ENCODE measurements around the gene TNFRSF11A. TPM values are rescaled to one million over a fixed set of nuclear protein-coding genes. Genes with fewer than 3 reads are reported as not detected.

Gene TNFRSF11A
- total RNA-seq, 1 donor from 2014 or later, result 0.75 TPM

DNA sequence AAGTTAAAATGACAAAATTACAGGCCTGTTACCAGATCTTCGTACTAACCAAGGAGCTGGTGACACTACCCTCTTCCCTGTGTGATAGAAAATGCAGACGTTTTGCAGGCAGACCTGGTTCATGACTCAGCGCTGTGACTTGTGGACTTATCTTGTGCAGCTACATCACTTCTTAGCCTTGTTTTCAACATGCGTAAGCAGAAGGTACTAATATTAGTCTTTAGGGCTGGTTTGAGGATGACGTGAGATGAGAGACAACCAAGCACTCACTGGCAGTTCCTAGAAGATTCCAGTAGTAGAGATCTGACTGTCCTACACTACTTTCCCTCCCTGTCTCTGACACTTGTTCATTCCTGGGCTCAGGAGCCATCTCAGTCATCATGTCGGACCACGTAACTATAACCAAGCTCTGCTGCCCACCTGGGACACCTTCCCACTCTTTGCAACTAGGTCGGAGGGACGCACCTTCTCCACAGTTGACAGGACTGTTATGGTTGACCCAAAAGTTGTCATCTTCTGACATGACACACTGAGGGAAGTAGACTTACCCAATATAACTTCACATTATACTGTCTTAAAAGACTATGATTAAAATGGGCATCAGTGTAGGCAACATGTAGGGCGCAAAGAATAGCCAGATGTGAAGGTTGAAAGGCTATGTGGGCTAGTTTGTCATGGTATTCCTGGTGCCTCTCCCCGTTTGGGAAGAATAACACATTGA lies 64.8 kb downstream of the TNFRSF11A start:
- peaks cover 16% of the 10 kb centered on the region for H3K4me1 Mint-ChIP-seq (ENCODE audit: low read depth, unreplicated experiment)
- DNase-seq (ENCODE audit: low read depth) (peak; percentile 8), FAIRE-seq (no peak)
- Histone ChIP-seq H3K4me2 (ENCODE audit: low read length) (no peak overlapping the region), H4K20me1 (ENCODE audit: insufficient read depth, low read length) (no peaks in the 10 kb centered on the region), H3K4me1 (ENCODE audit: insufficient read depth, low read length) (no peaks in the 10 kb centered on the region), H3K4me3 (ENCODE audit: insufficient read depth, low read depth, low read length) (no peak overlapping the region), H3K36me3 (ENCODE audit: insufficient read depth, low read length) (no peaks in the 10 kb centered on the region), H2AFZ (ENCODE audit: low read depth, low read length) (no peak overlapping the region), H3K9me3 (ENCODE audit: insufficient read depth, low read depth, low read length) (no peaks in the 10 kb centered on the region), H3K27me3 (ENCODE audit: insufficient read depth, low read length) (peaks cover 3% of the 10 kb centered on the region), H3K9ac (ENCODE audit: low read length) (no peak overlapping the region), H3K27ac (ENCODE audit: low read depth, low read length) (no peak overlapping the region), H3K79me2 (ENCODE audit: insufficient read depth, low read length) (no peaks in the 10 kb centered on the region)
- H3K27ac Mint-ChIP-seq (ENCODE audit: unreplicated experiment), result no peak overlapping the region
- TF ChIP-seq EZH2 (IDR thresholded peaks at IDR 0.05; ENCODE audit: insufficient read depth, low read length), result no peak
- TF ChIP-seq CTCF (IDR thresholded peaks at IDR 0.05; ENCODE audit: insufficient read depth, low read depth, low read length), result no peak
- no peaks in the 10 kb centered on the region for H3K36me3 Mint-ChIP-seq (ENCODE audit: low read depth, unreplicated experiment)
- peaks cover 4% of the 10 kb centered on the region for H3K9me3 Mint-ChIP-seq (ENCODE audit: unreplicated experiment)
- H3K27me3 Mint-ChIP-seq (ENCODE audit: low read depth, unreplicated experiment), result no peaks in the 10 kb centered on the region
- no peak overlapping the region for H3K4me3 Mint-ChIP-seq (ENCODE audit: unreplicated experiment)

- no peak for DNase-seq (ENCODE audit: low read depth)
Observed at GRCh38 chr18:62394006-62394763, 69.1 kb downstream of the TNFRSF11A start.

More at GRCh38 chr18:62394006-62394763, 69.1 kb downstream of the TNFRSF11A start:
- H3K4me1 Mint-ChIP-seq (ENCODE audit: low read depth, unreplicated experiment), result peaks cover 7% of the 10 kb centered on the region
- Histone ChIP-seq H3K4me3 (ENCODE audit: insufficient read depth, low read depth, low read length) (no peak overlapping the region), H4K20me1 (ENCODE audit: insufficient read depth, low read length) (no peaks in the 10 kb centered on the region), H3K4me2 (ENCODE audit: low read length) (no peak overlapping the region), H3K79me2 (ENCODE audit: insufficient read depth, low read length) (no peaks in the 10 kb centered on the region), H3K9me3 (ENCODE audit: insufficient read depth, low read depth, low read length) (no peaks in the 10 kb centered on the region), H3K27me3 (ENCODE audit: insufficient read depth, low read length) (peaks cover 5% of the 10 kb centered on the region), H3K27ac (ENCODE audit: low read depth, low read length) (no peak overlapping the region), H3K9ac (ENCODE audit: low read length) (no peak overlapping the region), H3K4me1 (ENCODE audit: insufficient read depth, low read length) (no peaks in the 10 kb centered on the region), H3K36me3 (ENCODE audit: insufficient read depth, low read length) (no peaks in the 10 kb centered on the region), H2AFZ (ENCODE audit: low read depth, low read length) (no peak overlapping the region)
- H3K4me3 Mint-ChIP-seq (ENCODE audit: unreplicated experiment), result no peak overlapping the region
- peaks cover 11% of the 10 kb centered on the region for H3K9me3 Mint-ChIP-seq (ENCODE audit: unreplicated experiment)
- TF ChIP-seq EZH2 (IDR thresholded peaks at IDR 0.05; ENCODE audit: insufficient read depth, low read length) (no peak), CTCF (IDR thresholded peaks at IDR 0.05; ENCODE audit: insufficient read depth, low read depth, low read length) (no peak)
- peaks cover 3% of the 10 kb centered on the region for H3K36me3 Mint-ChIP-seq (ENCODE audit: low read depth, unreplicated experiment)
- H3K27me3 Mint-ChIP-seq (ENCODE audit: low read depth, unreplicated experiment), result no peaks in the 10 kb centered on the region
- H3K27ac Mint-ChIP-seq (ENCODE audit: unreplicated experiment), result no peak overlapping the region
- no peak for FAIRE-seq

All from astrocyte (in vitro differentiated cells and primary cell).